Ovary (tissue), 9 donors: ENCODE results near the gene FAM222B. TPM values are rescaled to one million over a fixed set of nuclear protein-coding genes. Genes with fewer than 3 reads are reported as not detected.

Source experiments
- DNase-seq, 5 donors: peaks; one replicate each; pipeline ENCODE4 v3.0.0-alpha.2; 2019 to 2020
- H3K27ac ChIP-seq, 2 donors: fragments of 200-600 bp; one replicate each; pipeline versions ENCODE4 v1.5.1 to v1.8.0; 2019 to 2022
- H3K27me3 ChIP-seq: fragments of 200-600 bp; one replicate; pipeline ENCODE4 v1.8.0; 2022
- H3K36me3 ChIP-seq: fragments of 200-600 bp; sonication (generic); one replicate; pipeline ENCODE4 v1.5.1; 2019
- H3K4me1 ChIP-seq: one replicate; pipeline ENCODE4 v1.8.1; 2013; ENCODE audit warnings: mild to moderate bottlenecking, moderate library complexity; ENCODE audit not compliant: insufficient read depth
- H3K4me3 ChIP-seq: fragments of 200-600 bp; sonication (generic); one replicate; pipeline ENCODE4 v1.5.1; 2017
- H3K9me3 ChIP-seq, 2 donors: fragments of 200-600 bp in 1 of 2; sonication (generic) in 1 of 2; one replicate each; pipeline versions ENCODE4 v1.5.1 to v1.8.1; 2013 to 2019; ENCODE audit warnings: mild to moderate bottlenecking in 1 of 2, moderate library complexity in 1 of 2
- EP300 ChIP-seq: sonication (generic); formaldehyde crosslinking; IDR thresholded peaks from one replicate; pipeline ENCODE4 v1.6.1; 2017; ENCODE audit warnings: antibody characterized with exemption
- POLR2A ChIP-seq: fragments of 450-650 bp; IDR thresholded peaks from one replicate; pipeline ENCODE4 v1.6.1; 2017; ENCODE audit warnings: antibody characterized with exemption, mild to moderate bottlenecking, moderate library complexity
- WGBS, 3 donors: extraction: QIAGEN DNeasy Blood & Tissue Kit in 1 of 3; methylation state at CpG; one replicate each; pipeline versions ENCODE4 v1.1.5 to v1.1.7; 2013 to 2017; 5-methylcytosine and 5-hydroxymethylcytosine counted together
- intact Hi-C, 4 donors: fragments of 100-400 bp; cut with DNase I; formaldehyde crosslinking; loops; one replicate each; pipeline versions ENCODE4 v1.11.0 to v1.15.1; 2022 to 2023
- polyA plus RNA-seq, 2 donors: library from polyadenylated mRNA; stranded (reverse); fragments of 200-250 nt in 1 of 2; fragments of 350-450 nt in 1 of 2; fragmentation: Illumina TruSeq in 1 of 2; extraction: RNeasy Lipid Tissue Mini Kit (QIAGEN cat#74804) in 1 of 2; gene quantifications; one replicate each; pipeline ENCODE4 v1.2.3, GENCODE V29; 2013 to 2014
- total RNA-seq, 7 donors: library from RNA; depleted of rRNA in 2 of 7; stranded (reverse); fragments of >200 nt in 2 of 7; fragmentation: NEBNext Ultra II Directional in 3 of 7; extraction: Animal tissue kit (Norgen Biotek cat#: 25700) in 3 of 7; gene quantifications; one replicate each; pipeline versions ENCODE4 v1.1.0 to v1.2.4, GENCODE V29; 2016 to 2023
- TF ChIP-seq, protein P1 (sequence below), 3 donors: fragments of 450-650 bp in 2 of 3; fragments of 200-600 bp in 1 of 3; IDR thresholded peaks; one replicate each; pipeline versions ENCODE4 v1.5.1 to v1.8.0; 2016 to 2022; ENCODE audit warnings: antibody characterized with exemption in 3 of 3, mild to moderate bottlenecking in 1 of 3
- donor health status: DM: no; HTN: no; CAD: no; lungs with moderate emphysema.
- donor health status: DM: no; HTN: no; CAD: no.
- donor health status: Bipolar disorder and iron deficiency.
- donor health status: DM: yes; HTN: yes; CAD: no.
- donor health status: DM: no; HTN: no; CAD: no.
- donor health status: DM: yes; HTN: yes; CAD: no.

Gene FAM222B
- total and polyA plus RNA-seq, 9 donors, result 8.0 to 19.8 (median 15.9) TPM

DNA sequence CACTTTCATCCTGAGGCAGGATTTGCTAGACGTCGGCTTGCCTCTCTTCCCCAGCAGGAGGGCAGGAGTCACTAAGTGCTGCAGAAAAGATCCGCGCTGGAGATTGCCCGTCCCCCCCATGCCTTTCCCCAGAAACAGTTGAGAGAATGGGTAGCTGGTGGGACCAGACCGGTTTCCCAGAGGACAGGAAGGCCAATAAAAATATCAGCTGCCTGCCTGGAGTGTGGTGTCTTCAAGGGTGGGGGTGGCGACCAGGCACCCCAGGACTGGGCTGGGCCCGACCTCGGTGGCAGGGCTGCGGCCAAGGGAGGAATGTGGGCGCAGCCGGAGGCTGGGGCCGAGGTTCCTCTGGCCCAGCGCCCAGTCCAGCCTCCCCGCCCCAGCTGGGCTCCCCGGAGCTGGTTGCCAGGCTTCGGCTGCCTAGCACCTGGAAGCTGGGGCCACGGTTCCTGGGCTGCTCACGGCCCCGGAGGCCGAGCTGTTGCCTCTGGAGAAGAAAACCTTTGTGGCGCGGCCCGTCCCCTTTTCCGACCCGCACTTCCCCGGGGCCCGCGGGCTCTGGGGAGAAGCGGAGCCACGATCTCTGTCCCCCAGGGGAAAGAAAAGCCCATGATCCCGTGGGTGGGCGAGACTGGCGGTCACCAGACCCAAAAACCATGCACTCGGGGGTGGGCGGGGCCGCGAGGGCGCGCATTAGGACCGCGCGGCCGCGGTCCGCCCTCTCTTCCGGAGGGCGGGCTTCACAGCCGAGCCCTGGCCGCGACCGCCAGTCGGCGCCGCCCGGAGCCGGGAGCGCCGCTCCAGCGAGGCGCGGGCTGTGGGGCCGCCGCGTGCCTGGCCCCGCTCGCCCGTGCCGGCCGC is 99.1 kb downstream of the FAM222B start, which contains the start of gene TRAF4:
Gene TRAF4 (plus strand): TSS at position 769 of the 861 bp plus-strand sequence. CDS start 102 bp downstream, outside the sequence.
- TF ChIP-seq, protein P1, sequence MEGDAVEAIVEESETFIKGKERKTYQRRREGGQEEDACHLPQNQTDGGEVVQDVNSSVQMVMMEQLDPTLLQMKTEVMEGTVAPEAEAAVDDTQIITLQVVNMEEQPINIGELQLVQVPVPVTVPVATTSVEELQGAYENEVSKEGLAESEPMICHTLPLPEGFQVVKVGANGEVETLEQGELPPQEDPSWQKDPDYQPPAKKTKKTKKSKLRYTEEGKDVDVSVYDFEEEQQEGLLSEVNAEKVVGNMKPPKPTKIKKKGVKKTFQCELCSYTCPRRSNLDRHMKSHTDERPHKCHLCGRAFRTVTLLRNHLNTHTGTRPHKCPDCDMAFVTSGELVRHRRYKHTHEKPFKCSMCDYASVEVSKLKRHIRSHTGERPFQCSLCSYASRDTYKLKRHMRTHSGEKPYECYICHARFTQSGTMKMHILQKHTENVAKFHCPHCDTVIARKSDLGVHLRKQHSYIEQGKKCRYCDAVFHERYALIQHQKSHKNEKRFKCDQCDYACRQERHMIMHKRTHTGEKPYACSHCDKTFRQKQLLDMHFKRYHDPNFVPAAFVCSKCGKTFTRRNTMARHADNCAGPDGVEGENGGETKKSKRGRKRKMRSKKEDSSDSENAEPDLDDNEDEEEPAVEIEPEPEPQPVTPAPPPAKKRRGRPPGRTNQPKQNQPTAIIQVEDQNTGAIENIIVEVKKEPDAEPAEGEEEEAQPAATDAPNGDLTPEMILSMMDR (IDR thresholded peaks at IDR 0.05), result peak in 2 of 3 donors; percentile 54 to 71
- TF ChIP-seq EP300 (no peak), POLR2A (peak; percentile 96)

DNA sequence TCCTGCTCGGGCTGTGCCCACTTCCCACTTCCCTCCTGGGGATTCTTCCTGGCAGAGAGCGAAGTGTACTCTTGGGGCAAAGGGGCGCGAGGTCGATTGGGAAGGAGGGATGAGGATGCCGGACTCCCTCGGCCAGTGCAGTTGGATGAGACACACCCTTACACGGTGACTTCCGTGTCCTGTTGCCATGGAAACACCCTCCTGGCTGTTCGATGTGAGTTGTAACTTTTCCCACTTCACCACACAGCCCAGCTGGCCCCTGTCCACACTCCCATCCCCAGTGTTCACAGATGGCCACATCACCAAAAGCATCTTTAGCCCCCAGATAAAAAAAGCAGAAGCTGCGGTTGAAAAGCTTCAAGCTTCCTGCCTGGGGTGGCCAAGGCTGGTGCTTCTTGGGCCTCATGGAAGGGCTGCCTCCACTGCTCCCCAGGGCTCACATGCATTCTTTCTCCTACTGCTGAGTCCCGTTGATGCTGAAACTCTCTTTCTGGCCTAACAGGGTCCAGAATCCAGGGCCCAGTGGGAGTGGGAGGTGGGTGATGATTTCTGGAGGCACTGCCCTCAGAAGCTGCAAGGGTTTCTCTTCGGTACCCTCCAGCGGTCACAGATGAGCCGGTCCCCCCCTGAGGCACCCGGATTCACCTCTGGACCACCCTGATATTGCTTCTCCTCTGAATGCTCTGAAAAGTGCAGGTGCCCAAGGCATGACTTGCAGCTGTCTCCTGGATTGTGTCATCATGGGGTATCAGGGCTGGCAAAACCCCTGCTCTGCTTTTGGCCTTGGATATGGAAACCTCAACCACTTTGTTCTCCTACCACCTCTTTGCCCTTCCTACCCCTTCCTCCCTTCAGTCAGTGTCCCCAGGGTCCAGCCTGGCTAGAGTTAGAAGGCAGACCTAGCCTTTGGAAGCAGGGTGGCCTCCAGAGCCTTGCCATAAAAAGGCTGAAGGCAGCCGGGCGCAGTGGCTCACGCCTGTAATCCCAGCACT is 100.9 kb downstream of the FAM222B start:
- TF ChIP-seq, protein P1 (IDR thresholded peaks at IDR 0.05), result no peak
- TF ChIP-seq POLR2A, result no peak
- TF ChIP-seq EP300, result no peak
- Histone ChIP-seq H3K36me3 (no peaks in the 10 kb centered on the region), H3K4me1 (peaks cover 12% of the 10 kb centered on the region), H3K27me3 (no peaks in the 10 kb centered on the region), H3K9me3 (no peaks in the 10 kb centered on the region), H3K27ac (no peak overlapping the region), H3K4me3 (no peak overlapping the region)
- intact Hi-C loops, result no loop called here
- DNase-seq, result peak in 1 of 5 donors; percentile 33
- 74 to 78% (median 75%) methylated on average over 17 to 19 of the region's 19 CpGs for WGBS, 3 donors

More for the DNA sequence above, 99.1 kb downstream of the FAM222B start, which contains the start of gene TRAF4:
- Histone ChIP-seq H3K27me3 (no peaks in the 10 kb centered on the region), H3K4me3 (peak within 1 kb of the TSS; percentile 62), H3K36me3 (no peaks in the 10 kb centered on the region), H3K9me3 (no peaks in the 10 kb centered on the region), H3K4me1 (peaks cover 12% of the 10 kb centered on the region), H3K27ac (peak within 1 kb of the TSS; percentile 30 to 68)
- 0 to 2% (median 1%) methylated on average over 25 to 70 of the region's 70 CpGs for WGBS, 3 donors
- DNase-seq, result peak; percentile 73 to 87 (median 81)
- intact Hi-C loops, result loop anchor here in 2 of 4 donors (2.0 kb wide), 1 partner anchor 15 kb away; the partner anchor contains the start of gene NEK8 (in 2 of the 2)

DNA sequence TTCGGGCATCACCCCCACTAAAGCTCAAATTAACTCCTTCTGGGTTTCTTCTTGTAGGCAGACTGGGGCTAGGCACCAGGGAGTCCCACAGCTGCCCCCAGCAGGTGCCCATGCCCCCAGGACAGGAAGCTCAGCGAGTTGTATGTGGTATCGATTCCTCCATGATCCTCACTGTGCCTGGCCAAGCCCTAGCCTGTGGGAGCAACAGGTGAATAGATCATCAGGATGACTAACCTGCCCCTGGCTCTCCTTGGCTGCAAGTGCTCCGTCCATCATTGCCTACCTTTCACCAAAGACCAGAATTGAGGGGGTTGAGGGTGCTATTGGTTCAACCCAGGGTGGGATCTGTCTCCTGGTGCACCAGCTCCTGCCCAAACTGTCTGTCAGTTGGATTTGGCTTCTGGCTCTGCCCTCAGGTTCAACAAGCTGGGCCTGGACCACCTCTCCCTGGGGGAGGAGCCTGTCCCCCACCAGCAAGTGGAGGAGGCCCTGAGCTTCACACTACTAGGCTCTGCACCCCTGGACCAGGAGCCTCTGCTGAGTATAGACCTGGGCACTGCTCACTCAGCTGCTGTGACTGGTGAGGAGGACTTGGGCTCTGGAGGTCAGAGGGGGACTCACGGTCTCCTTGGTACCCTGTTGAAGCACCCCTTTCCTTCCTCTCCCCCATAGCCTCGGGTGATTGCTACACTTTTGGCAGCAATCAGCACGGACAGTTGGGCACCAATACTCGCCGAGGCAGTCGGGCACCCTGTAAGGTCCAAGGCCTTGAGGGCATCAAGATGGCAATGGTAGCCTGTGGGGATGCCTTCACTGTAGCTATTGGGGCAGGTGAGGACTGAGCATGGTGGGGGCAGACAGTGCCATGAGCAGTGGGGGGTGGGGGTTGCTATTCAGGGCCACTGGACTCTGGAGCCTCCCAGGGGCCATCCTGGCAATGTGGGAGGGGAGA is 101.9 kb downstream of the FAM222B start:
- Histone ChIP-seq H3K9me3 (no peaks in the 10 kb centered on the region), H3K27me3 (no peaks in the 10 kb centered on the region), H3K27ac (no peak overlapping the region), H3K4me3 (no peak overlapping the region), H3K36me3 (no peaks in the 10 kb centered on the region), H3K4me1 (peaks cover 7% of the 10 kb centered on the region)
- peak in 1 of 5 donors; percentile 29 for DNase-seq
- TF ChIP-seq, protein P1 (IDR thresholded peaks at IDR 0.05), result no peak
- TF ChIP-seq EP300 (no peak), POLR2A (no peak)
- intact Hi-C loops, result no loop called here
- 80 to 82% (median 81%) methylated on average over 10 of the region's 10 CpGs for WGBS, 3 donors
